Measurements from ENCODE around the gene VEGFC.

Gene VEGFC

DNA sequence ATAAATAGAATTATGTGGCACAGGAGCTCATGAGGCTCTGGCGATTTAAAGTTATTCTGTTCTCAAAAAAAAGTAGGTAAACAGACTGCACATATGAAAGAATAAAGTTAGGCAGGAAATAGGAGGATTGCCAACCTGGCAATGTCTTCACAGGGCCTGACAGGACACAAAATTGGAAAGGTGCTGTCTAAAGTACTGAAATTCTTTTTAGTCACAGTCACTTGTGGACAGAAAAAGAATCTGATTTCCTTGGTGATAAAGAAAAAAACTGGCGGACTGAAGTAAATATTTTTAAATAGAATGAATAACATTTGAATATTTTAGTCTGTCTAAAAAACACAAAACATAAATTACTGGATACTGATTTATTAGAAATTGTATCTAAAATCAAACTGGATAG, 124.4 kb downstream of the VEGFC start:
- no peak for DNase-seq

DNA sequence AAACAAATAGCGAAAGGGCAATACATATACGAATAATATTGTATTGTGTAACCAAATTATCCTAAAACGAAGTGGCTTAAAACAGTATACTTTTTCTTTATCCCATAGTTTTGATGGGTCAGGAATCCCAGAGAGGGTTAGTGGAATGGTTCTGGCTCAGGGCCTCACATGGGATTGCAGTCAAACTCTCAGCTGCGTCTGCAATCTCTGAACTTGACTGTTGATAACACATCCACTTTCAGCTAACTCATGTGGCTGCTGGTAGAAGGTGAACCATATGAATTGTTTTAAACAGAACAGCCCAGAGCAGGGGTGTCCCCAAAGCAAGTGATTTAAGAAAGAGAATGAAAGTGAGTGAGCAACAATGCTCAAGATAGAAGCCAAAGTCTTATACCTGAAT, 127.8 kb downstream of the VEGFC start:
- DNase-seq: no peak

DNA sequence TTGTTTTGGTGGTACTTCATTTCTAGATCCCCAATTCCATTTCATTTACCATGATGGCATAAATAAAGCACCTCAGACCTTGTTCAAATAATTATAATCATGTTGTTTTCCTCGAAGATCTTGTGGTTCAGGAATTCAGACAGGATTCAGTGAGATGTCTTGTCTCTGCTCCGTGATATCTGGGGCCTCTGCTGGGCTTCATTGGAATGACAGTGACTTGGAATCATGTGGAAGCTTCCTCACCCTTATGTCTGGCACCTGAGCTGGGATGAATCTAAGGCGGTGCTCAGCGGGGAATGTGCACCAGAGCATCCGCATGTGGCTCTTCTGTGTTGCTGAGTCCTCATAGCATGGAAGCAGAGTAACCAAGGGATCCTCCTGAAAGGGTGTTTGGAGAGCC, 132.2 kb downstream of the VEGFC start:
- DNase-seq: no peak

DNA sequence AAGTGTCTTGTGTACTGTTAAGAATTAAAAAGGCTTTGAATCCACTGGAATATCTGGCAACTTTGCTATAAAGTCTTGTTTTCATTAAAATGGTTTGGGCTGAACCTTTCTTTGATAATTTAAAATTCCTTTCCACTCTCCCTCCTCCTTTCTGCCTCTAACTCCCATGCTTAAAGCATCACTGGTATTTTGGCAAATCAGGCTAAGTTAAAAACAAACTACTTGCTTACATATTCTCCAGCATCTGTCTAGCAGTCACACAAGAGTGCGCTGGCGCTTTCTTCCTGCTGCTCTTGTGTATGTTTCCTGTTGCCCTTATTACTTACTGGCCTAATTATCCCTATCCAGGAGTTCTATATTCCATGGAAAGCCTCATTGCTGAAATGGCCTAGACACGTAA, 136.6 kb downstream of the VEGFC start:
- DNase-seq: no peak

DNA sequence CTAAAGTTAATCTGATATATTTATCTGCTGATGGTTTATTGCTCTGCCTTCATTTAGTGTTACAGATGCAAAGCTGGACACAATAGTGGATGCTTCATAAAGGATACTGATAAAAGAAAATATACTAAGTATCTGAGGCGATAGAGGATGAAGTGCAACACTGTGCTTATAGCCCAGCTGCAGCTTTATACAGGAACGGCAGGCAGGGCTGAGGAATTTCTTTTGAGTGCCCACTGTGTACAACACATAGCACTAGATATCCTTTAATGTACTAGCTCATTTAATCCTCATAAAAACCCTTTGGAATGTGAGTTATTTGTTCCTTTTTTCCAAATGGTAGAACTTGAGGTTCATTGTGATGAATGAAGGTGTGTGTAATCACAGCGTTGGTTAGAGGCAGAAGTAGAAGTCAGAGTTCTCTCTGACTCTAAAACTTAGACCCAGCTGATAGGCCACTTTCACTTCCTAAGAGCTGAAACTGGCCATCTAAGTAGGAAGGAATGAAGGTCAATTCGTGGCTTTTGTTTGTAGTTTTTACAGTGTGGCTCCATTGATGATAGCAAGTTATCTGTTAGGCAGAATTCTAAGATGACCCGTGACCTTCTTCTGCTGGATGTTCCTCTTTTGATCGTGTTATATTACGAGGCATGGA, 138.0 kb downstream of the VEGFC start:
- DNase-seq: no peak

DNA sequence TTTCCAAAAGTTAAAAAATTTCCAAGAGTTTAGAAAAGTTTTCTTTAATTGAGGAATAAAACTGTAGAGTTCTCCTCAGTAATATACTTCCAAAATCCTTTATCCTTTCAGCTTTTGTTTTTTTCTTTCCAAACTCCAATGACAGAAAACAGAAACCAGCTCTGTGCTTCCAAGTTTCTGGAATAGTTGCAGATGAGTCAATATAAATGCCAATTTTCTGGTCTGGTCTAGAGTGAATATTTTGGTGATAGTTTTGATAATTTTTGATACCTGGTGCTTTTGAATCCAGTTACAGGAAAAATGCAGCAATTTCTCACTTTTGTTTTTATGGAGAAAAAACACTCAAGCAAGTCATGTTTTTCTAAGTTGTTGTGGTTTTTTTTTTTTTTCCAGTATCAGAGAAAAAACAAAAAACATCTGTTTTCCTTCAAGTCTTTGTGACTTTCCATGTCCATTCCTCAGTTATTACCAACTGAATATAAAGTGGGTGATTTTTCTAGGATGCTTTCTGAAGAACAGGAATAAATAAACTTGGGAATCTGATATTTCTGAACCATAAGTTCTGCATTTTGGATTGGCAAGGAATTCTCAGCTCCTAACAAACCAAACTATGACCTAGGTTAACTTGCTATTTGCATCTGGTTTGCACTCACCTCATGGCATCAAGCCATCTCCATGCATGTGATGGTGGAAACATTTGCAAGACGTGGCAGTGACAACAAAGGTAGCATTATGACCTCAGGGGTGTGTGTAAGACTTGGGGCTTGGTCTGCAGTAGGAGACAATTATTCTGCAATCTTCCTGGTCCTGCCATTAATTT, 139.1 kb downstream of the VEGFC start:
- DNase-seq: no peak

DNA sequence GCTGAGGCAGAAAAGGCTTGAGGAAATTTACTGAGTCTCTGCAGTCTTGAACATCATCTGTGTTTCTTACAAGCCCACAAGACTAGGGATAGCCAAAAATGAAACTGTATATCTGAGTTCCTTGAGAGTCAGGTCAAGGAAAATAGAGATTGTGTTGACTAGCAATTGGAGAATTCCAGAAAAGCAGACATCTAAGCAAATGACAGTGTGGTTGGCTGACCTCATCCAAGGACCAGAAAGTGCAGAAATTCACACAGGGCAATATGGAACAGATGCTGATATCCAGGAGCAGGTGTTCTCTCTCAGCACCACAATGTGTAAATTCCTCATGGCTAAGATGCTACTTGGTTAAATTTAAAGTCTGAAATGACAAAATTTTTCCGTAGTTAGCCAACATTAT, 146.4 kb downstream of the VEGFC start:
- DNase-seq: no peak

DNA sequence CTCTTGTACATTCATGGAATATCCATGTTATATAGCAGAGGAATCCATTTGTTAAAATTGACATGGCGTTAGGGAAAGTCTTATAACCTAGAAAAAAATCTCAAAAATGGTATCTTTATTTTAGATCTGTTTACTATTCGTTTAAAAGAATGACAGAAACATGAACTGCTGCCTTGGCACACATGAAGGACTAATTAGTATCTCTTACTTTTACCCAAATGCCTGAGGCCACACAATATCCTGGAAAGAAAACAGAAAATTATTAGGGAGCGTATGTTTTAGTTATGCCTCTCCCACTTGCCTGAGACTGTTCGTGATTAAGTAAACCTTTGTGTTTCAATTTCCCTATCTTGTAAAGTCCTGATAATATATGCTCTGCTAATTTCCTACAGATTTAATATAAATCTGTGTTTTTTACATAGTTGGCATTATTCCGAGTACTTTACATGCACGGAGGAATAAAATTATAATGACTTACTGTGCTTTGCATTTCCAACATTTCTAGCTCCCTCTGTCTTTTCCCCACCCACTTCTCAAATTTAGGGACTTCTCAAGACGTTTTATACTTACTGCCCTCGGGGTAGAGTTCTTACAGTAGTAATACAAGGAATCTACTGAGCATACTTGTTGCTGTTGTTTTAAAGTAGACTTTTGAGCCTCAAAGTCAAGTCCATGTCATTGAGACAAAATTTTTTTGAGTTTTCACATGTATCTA, 147.3 kb downstream of the VEGFC start:
- DNase-seq: no peak

DNA sequence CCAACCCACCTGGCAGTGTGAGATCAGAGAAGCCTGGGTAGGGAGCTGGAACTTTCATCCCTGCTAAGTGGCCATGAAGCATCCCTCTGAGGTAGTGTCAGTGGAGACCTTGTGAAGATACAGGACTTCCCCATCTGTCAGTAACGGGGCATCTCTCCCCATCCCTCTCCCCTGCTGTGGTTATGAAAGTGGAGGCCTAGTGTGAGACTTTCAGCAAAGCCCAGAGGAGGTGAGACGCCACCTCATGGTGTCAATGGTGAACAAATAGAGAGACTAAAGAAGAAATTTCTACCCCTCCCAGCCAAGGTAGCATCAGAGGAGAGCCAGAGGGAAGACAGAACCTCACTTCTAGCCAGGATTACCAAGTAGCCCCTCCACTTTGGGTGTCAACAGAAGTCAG, 150.2 kb downstream of the VEGFC start:
- DNase-seq: no peak

DNA sequence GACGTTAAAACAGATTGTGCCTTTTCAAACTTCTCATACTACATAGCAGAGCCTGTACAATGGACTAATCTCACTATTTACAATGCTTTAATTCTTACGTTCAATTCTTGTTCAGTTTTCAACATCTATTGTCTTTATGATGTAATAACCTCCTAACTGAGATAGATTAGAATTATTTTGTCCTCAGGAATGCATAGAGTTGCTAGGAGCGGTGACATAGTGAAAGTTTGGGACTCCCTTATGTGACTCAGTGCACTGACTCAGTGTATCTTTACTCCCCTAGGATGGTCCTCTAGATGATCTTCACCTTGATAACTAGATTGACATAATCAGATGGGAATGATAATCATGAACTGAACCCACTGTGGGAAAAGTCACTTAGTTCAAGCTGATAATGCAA, 151.5 kb downstream of the VEGFC start:
- DNase-seq: no peak

DNA sequence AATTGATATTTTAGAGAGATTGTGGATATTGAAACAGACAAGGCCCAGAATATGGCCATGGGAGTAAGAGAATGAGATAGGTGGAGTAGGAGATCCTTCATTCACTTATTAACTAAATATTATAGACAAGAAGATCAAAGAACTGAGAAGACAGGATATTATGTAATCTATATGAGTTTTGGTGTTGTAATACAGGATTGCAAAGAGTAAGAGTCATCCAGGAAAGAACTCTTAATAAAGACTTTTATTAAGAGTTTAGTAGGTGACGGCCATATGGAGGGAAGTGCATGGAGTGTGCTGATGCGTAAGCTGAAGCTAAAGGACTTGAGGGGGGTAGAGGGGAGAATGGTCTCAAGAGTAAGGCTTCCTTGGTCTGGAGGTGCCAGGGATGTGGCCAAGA, 153.7 kb downstream of the VEGFC start:
- no peak for DNase-seq

DNA sequence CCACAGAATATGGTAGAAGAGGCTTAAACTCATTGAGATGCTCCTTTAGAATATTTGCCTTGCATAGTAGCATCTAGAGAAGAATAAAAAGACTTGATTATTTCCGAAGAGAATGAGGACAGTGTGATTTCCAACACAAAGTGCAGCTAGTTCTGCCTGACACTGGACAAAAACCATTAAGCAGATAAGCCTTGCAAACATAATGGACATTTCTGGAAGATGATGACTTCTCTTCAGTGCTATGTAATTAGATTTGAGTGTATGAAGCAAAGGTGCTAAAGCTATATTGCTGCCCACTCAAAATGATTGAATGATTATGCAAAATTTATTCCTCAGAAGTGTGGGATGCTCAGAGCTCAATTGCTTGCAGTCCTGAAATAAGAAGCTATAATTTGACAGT, 156.4 kb downstream of the VEGFC start:
- DNase-seq: no peak

DNA sequence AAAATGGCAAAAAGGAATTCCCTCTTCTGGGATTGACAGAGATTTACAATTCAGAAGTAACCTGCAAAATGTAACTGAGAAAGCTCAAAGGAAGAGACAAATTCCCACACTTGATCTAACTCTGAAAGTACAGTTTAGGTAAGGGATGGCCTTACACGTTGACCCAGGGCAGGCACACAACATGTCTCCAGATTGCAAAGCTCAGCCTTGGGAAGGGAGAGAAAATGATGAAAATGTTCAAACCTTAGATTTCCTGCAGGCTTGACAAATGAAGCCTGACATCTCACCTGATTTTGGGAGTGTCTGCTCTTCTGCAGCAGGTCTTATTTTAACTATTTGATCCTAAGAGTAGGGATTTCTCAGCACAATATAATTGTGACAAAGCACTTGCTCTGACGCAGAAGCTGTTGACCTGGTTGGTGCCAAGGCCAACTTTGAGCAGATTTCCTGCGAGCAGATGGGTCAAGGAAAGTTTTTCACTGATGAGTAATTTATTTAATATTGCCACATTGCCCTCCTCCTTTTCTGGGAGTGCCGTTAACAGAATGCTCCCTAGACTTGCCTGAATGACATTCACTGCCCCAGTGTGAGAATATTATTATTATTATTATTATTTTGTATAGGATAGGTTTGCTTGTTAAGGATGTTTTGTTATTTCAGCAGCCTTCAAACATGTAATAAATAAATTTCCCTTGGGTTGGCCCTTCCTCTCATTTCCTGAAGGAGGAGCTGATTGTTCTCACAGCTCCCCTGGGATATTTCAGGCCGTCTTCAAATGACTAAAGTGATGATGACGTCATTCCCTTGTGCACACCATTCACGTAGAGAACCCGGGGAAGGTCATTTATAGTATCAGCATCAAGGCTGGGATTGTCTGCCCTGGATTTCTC, 157.1 kb downstream of the VEGFC start:
- no peak for DNase-seq

Measured in cerebellar nuclear complex (tissue), 1 donor.